ENCODE data around the gene USP50. TPM values are rescaled to one million over a fixed set of nuclear protein-coding genes. Genes with fewer than 3 reads are reported as not detected.

USP50 gene
- total and polyA plus RNA-seq, 2 donors (not counting 3 experiments of a cell fraction or from before 2014, with no cell fraction given), result not detected

GRCh38 chr15:50523851-50524251 lies 22.6 kb downstream of the USP50 start:
- DNase-seq (ENCODE audit: low read depth, low spot score), result no peak
- Histone ChIP-seq H3K27ac (ENCODE audit: insufficient read depth, low read depth, low read length) (no peak overlapping the region), H3K9me3 (replicated peaks; ENCODE audit: control insufficient read depth, insufficient read depth, low read length) (no peaks in the 10 kb centered on the region), H2AFZ (ENCODE audit: low read depth, low read length) (no peak overlapping the region), H3K4me3 (replicated peaks in 1 of 3; ENCODE audit: insufficient read depth in 1 of 3, low read depth in 1 of 3, low read length in 3 of 3) (no peak overlapping the region), H3K4me1 (ENCODE audit: control insufficient read depth, extremely low read depth, insufficient read depth, low read length) (no peaks in the 10 kb centered on the region), H4K20me1 (replicated peaks; ENCODE audit: control insufficient read depth, extremely low read depth, insufficient read depth, low read length) (no peaks in the 10 kb centered on the region), H3K27me3 (ENCODE audit: control insufficient read depth in 2 of 2, insufficient read depth in 2 of 2, low read length in 2 of 2) (no peaks in the 10 kb centered on the region), H3K36me3 (ENCODE audit: control insufficient read depth in 2 of 2, extremely low read depth in 1 of 2, insufficient read depth in 2 of 2, low read length in 2 of 2) (no peaks in the 10 kb centered on the region), H3K79me2 (ENCODE audit: control insufficient read depth, insufficient read depth, low read length) (no peaks in the 10 kb centered on the region), H3K9me1 (replicated peaks; ENCODE audit: control insufficient read depth, extremely low read depth, insufficient read depth, low read length) (no peaks in the 10 kb centered on the region), H3K9ac (replicated peaks; ENCODE audit: extremely low read depth, insufficient read depth, low read length) (no peak overlapping the region), H3K4me2 (ENCODE audit: insufficient read depth, low read length) (no peak overlapping the region)
- dilution Hi-C loops (cut with MboI; ENCODE audit: extremely low pct_ligation_motif_present, low sequenced_read_pairs) (no loop called here), intact Hi-C loops (cut with micrococcal nuclease) (no loop called here)
- ChIA-PET POLR2A (no interaction called here), CTCF (no interaction called here)
- no TSS peak for BruUV-seq (replicated peaks)
- no peak for FAIRE-seq
- no peak for TF ChIP-seq POLR2A (IDR thresholded peaks at IDR 0.05; ENCODE audit: low read depth, low read length)
- TF ChIP-seq, protein P1, sequence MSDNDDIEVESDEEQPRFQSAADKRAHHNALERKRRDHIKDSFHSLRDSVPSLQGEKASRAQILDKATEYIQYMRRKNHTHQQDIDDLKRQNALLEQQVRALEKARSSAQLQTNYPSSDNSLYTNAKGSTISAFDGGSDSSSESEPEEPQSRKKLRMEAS (IDR thresholded peaks at IDR 0.05; ENCODE audit: insufficient read depth, insufficient read length), result no peak
- no peak for TF ChIP-seq EZH2 (IDR thresholded peaks at IDR 0.05; ENCODE audit: borderline replicate concordance, low read depth, low read length, severe bottlenecking)
- TF ChIP-seq JUN (IDR thresholded peaks at IDR 0.05; ENCODE audit: borderline replicate concordance, insufficient read depth, insufficient read length, low read depth), result no peak
- TF ChIP-seq FOS (IDR thresholded peaks at IDR 0.05; ENCODE audit: borderline replicate concordance, insufficient read depth, low read length), result no peak
- TF ChIP-seq GATA2 (IDR thresholded peaks at IDR 0.05; ENCODE audit: insufficient read depth, insufficient read length, low read depth, low read length), result no peak
- TF ChIP-seq POLR2AphosphoS5 (IDR thresholded peaks at IDR 0.05; ENCODE audit: insufficient read depth, low read depth, low read length), result no peak
- TF ChIP-seq, protein P2, sequence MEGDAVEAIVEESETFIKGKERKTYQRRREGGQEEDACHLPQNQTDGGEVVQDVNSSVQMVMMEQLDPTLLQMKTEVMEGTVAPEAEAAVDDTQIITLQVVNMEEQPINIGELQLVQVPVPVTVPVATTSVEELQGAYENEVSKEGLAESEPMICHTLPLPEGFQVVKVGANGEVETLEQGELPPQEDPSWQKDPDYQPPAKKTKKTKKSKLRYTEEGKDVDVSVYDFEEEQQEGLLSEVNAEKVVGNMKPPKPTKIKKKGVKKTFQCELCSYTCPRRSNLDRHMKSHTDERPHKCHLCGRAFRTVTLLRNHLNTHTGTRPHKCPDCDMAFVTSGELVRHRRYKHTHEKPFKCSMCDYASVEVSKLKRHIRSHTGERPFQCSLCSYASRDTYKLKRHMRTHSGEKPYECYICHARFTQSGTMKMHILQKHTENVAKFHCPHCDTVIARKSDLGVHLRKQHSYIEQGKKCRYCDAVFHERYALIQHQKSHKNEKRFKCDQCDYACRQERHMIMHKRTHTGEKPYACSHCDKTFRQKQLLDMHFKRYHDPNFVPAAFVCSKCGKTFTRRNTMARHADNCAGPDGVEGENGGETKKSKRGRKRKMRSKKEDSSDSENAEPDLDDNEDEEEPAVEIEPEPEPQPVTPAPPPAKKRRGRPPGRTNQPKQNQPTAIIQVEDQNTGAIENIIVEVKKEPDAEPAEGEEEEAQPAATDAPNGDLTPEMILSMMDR (IDR thresholded peaks at IDR 0.05; ENCODE audit: extremely low read depth in 1 of 2, insufficient read depth in 1 of 2, low read depth in 1 of 2, low read length in 2 of 2), result no peak
- no peak for TF ChIP-seq MYC (IDR thresholded peaks at IDR 0.05; ENCODE audit: low read depth, low read length)
